BJ (cell line): Measurements from ENCODE around the gene PPY. TPM values are rescaled to one million over a fixed set of nuclear protein-coding genes. Genes with fewer than 3 reads are reported as not detected.
A peak's percentile ranks its signal among the peaks of the same experiment; 100 is the strongest.

Experiments
- CTCF ChIA-PET: fragments of 350-600 bp; formaldehyde crosslinking; extraction: SDS; loops from one replicate; lab custom pipeline; 2021; ENCODE audit warnings: antibody characterized with exemption, inconsistent platforms; lab: Yijun Ruan, JAX
- POLR2A ChIA-PET: fragments of 300-600 bp; sonication (Branson Sonifier 250); formaldehyde crosslinking; extraction: SDS; loops from one replicate; lab custom pipeline; 2021; ENCODE audit warnings: antibody characterized with exemption; lab: Charles Lee
- DNase-seq: peaks from one replicate; pipeline ENCODE4 v3.0.0-alpha.2; 2011; ENCODE audit warnings: low read depth
- H3K27me3 ChIP-seq: 2 replicates; pipeline ENCODE4 v1.6.0; 2011; ENCODE audit warnings: low read length; ENCODE audit not compliant: control insufficient read depth, insufficient read depth
- H3K36me3 ChIP-seq: 2 replicates; pipeline ENCODE4 v1.5.1; 2011; ENCODE audit warnings: low read length; ENCODE audit not compliant: control insufficient read depth, insufficient read depth
- H3K4me3 ChIP-seq: 2 replicates; pipeline ENCODE4 v1.5.1; 2011; ENCODE audit warnings: low read depth, mild to moderate bottlenecking, control low read depth, low read length
- CTCF ChIP-seq: IDR thresholded peaks from 2 replicates; pipeline ENCODE4 v1.5.1; 2011; ENCODE audit warnings: low read depth, mild to moderate bottlenecking, control low read depth, inconsistent platforms, low read length, moderate library complexity; ENCODE audit not compliant: insufficient read depth
- polyA plus RNA-seq: library from polyadenylated mRNA; depleted of rRNA; stranded (reverse); fragments of >200 nt; gene quantifications from 2 replicates; pipeline ENCODE4 v1.2.3, GENCODE V29; 2011

Gene PPY
- polyA plus RNA-seq, 1 experiment: not detected

- ChIA-PET CTCF (interaction anchor here (0.6 to 5.8 kb wide), 13 partner anchors 10 to 264 kb away, joined by 3 to 48 read pairs (median 4); no protein-coding TSS in a partner anchor), POLR2A (no interaction called here)
- Histone ChIP-seq H3K36me3 (no peaks in the 10 kb centered on the region), H3K4me3 (peak overlapping the region; percentile 51; the same call in 1 of the 2 replicates), H3K27me3 (peaks cover 4% of the 10 kb centered on the region)
- no peak for TF ChIP-seq CTCF
- DNase-seq: peak; percentile 23
Measured at GRCh38 chr17:43907998-43908721, 34.1 kb downstream of the PPY start.

- ChIA-PET POLR2A (no interaction called here), CTCF (interaction anchor here (0.7 to 5.8 kb wide), 10 partner anchors 10 to 265 kb away, joined by 3 to 40 read pairs (median 4); no protein-coding TSS in a partner anchor)
- no peak for DNase-seq
- peak; percentile 41; the same call in 1 of the 2 replicates for TF ChIP-seq CTCF
- Histone ChIP-seq H3K36me3 (no peaks in the 10 kb centered on the region), H3K27me3 (peaks cover 4% of the 10 kb centered on the region), H3K4me3 (peak within 1 kb of the TSS; percentile 51)
Measured at GRCh38 chr17:43907425-43907981, 34.8 kb downstream of the PPY start, which contains the start of gene MPP2. TSS of gene MPP2 (minus strand) at chr17:43907536. CDS start at chr17:43904460, 3,076 bp downstream.

GRCh38 chr17:43906951-43907424 is 35.3 kb downstream of the PPY start:
- TF ChIP-seq CTCF: no peak
- no peak for DNase-seq
- CTCF ChIA-PET: interaction anchor here (0.8 to 5.8 kb wide), 8 partner anchors 11 to 132 kb away, joined by 3 to 40 read pairs (median 4); no protein-coding TSS in a partner anchor
- POLR2A ChIA-PET: no interaction called here
- H3K27me3 ChIP-seq: peaks cover 4% of the 10 kb centered on the region
- H3K4me3 ChIP-seq: peak overlapping the region; percentile 51
- no peaks in the 10 kb centered on the region for H3K36me3 ChIP-seq

- TF ChIP-seq CTCF: no peak
- ChIA-PET CTCF (interaction anchor here (0.7 to 5.8 kb wide), 7 partner anchors 11 to 38 kb away, joined by 3 to 40 read pairs (median 3); no protein-coding TSS in a partner anchor), POLR2A (no interaction called here)
- peak overlapping the region; percentile 51 for H3K4me3 ChIP-seq
- no peaks in the 10 kb centered on the region for H3K36me3 ChIP-seq
- no peak for DNase-seq
- peaks cover 4% of the 10 kb centered on the region for H3K27me3 ChIP-seq
Measured at GRCh38 chr17:43905985-43906852, 36.1 kb downstream of the PPY start.
